GM21786 (cell line): ENCODE results near the gene CCDC71L.

Experiments
- ATAC-seq: cut with Tn5 transposase; IDR thresholded peaks from one replicate; pipeline ENCODE4 v1.9.1; 2021; ENCODE audit not compliant: unreplicated experiment

Gene CCDC71L

DNA sequence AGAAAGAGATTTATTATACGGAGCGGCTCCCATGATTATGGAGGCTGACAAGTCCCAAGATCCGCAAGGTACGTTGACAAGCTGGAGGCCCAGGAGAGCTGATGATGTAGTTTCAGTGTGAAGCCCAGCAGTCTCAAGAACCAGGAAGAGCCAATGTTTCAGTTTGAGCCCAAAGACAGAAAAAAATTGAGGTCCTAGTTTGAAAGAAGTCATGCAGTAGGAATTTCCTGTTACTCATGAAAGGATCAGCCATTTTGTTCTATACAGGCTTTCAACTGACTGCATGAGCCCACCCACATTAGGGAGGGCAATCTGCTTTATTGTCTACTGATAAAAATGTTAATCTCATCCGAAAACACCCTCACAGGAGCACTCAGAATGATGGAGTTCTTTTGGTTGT, 51.5 kb downstream of the CCDC71L start:
- ATAC-seq = no peak

DNA sequence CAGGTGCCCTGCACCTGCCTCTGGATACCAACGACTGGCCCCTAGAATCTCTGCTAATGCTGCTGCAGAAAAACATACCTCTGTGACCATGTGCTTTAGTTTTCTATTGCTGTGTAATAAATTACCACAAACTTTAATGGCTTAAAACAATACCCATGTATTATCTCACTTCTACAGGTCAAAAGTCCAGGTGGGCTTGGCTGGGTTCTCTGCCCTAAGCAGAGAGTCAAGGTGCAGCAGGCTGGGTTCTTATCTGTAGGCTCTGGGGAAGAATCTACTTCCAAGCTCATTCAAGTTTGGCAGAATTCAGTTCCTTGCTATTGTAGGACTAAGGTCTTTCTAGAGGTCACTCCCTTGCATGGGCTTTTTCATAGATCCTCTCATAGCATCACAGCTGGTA, 52.3 kb downstream of the CCDC71L start:
- no peak for ATAC-seq
